Adrenal gland (tissue), 12 donors: ENCODE measurements around the gene PXMP2. TPM values are rescaled to one million over a fixed set of nuclear protein-coding genes. Genes with fewer than 3 reads are reported as not detected.

Experiments
- DNase-seq, 7 donors: peaks; one replicate each; pipeline ENCODE4 v3.0.0-alpha.2; 2019 to 2020
- H3K27ac ChIP-seq, 5 donors: fragments of 200-600 bp; sonication (generic) in 4 of 5; 1 replicate in 3 of 5; 2 replicates in 2 of 5; pipeline versions ENCODE4 v1.5.1 to v1.8.0; 2016 to 2020; ENCODE audit warnings: mild to moderate bottlenecking in 1 of 5
- H3K27me3 ChIP-seq: fragments of 200-600 bp; 2 replicates; pipeline ENCODE4 v1.8.0; 2021
- H3K36me3 ChIP-seq, 2 donors: fragments of 200-600 bp; replicated peaks in 1 of 2; 1 replicate in 1 of 2; 2 replicates in 1 of 2; pipeline versions ENCODE4 v1.5.1 to v1.8.0; 2018 to 2022
- H3K4me1 ChIP-seq, 2 donors: fragments of 200-600 bp; replicated peaks in 1 of 2; 1 replicate in 1 of 2; 2 replicates in 1 of 2; pipeline versions ENCODE4 v1.5.1 to v1.8.0; 2018 to 2021
- H3K4me3 ChIP-seq, 4 donors: fragments of 200-600 bp; sonication (generic) in 3 of 4; one replicate each; pipeline ENCODE4 v1.5.1; 2016 to 2018
- H3K9me3 ChIP-seq, 3 donors: fragments of 200-600 bp; sonication (generic) in 1 of 3; replicated peaks in 1 of 3; 1 replicate in 2 of 3; 2 replicates in 1 of 3; pipeline versions ENCODE4 v1.5.1 to v1.8.0; 2016 to 2021
- POLR2A ChIP-seq, 2 donors: fragments of 450-650 bp; IDR thresholded peaks; one replicate each; pipeline ENCODE4 v1.6.1; 2017; ENCODE audit warnings: antibody characterized with exemption in 2 of 2, mild to moderate bottlenecking in 2 of 2, moderate library complexity in 1 of 2
- WGBS, 4 donors: extraction: QIAGEN DNeasy Blood & Tissue Kit in 2 of 4; methylation state at CpG; one replicate each; pipeline versions ENCODE4 v1.1.5 to v1.1.7; 2013 to 2017; 5-methylcytosine and 5-hydroxymethylcytosine counted together
- intact Hi-C, 2 donors: fragments of 100-400 bp; cut with DNase I; formaldehyde crosslinking; loops; one replicate each; pipeline versions ENCODE4 v1.14.1 to v1.15.0; 2022 to 2023
- polyA plus RNA-seq, 3 donors: library from polyadenylated mRNA; stranded (reverse); fragments of 200-250 nt in 2 of 3; fragments of 350-450 nt in 1 of 3; fragmentation: Illumina TruSeq in 1 of 3; extraction: RNeasy Lipid Tissue Mini Kit (QIAGEN cat#74804) in 1 of 3; gene quantifications; one replicate each; pipeline ENCODE4 v1.2.3, GENCODE V29; 2013 to 2014
- total RNA-seq, 9 donors: library from RNA; depleted of rRNA in 4 of 9; stranded (reverse); fragments of >200 nt in 4 of 9; fragments of 120-200 nt in 1 of 9; fragmentation: NEBNext Ultra II Directional in 1 of 9; extraction: Animal tissue kit (Norgen Biotek cat#: 25700) in 1 of 9; gene quantifications; one replicate each; pipeline versions ENCODE4 v1.1.0 to v1.2.4, GENCODE V29; 2013 to 2023
- TF ChIP-seq, protein P1 (sequence below), 6 experiments: fragments of 450-650 bp in 4 of 6; fragments of 200-600 bp in 2 of 6; sonication (generic) in 1 of 6; IDR thresholded peaks; 1 replicate in 5 of 6; 2 replicates in 1 of 6; pipeline versions ENCODE4 v1.5.1 to v1.8.0; 2016 to 2021; ENCODE audit warnings: antibody characterized with exemption in 6 of 6, mild to moderate bottlenecking in 2 of 6, moderate library complexity in 1 of 6
- donor health status: healthy with polysubstance abuse.
- donor health status: Bipolar disorder and iron deficiency.
- donor health status: DM: yes; HTN: yes; CAD: no.
- donor health status: DM: no; HTN: no; CAD: no.
- donor health status: DM: no; HTN: no; CAD: no.
- donor health status: DM: yes; HTN: yes; CAD: no.

Gene PXMP2
- total and polyA plus RNA-seq, 12 donors = 8.2 to 51.7 (median 20.2) TPM

DNA sequence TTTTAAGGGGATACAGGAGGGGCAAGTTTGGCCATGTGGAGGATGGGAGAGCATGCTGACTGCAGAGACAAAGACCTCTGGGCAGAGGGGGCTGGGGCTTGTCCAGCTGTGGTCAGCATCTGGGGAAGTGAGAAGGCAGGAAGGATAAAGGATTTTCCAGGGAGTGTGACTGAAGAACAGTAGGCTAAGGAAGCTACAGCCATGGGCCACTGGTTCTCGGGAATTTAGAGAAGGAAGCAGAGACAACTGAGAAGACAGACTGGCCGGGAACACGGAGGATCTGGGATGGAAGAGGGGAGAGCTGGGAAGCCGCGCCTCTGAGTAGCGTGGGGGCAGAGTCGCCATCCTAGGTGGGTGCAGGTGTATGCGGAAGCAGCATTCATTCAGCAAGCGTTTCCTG lies 16.3 kb downstream of the PXMP2 start:
- intact Hi-C loops = no loop called here
- no peak for TF ChIP-seq POLR2A (IDR thresholded peaks at IDR 0.05)
- TF ChIP-seq, protein P1, sequence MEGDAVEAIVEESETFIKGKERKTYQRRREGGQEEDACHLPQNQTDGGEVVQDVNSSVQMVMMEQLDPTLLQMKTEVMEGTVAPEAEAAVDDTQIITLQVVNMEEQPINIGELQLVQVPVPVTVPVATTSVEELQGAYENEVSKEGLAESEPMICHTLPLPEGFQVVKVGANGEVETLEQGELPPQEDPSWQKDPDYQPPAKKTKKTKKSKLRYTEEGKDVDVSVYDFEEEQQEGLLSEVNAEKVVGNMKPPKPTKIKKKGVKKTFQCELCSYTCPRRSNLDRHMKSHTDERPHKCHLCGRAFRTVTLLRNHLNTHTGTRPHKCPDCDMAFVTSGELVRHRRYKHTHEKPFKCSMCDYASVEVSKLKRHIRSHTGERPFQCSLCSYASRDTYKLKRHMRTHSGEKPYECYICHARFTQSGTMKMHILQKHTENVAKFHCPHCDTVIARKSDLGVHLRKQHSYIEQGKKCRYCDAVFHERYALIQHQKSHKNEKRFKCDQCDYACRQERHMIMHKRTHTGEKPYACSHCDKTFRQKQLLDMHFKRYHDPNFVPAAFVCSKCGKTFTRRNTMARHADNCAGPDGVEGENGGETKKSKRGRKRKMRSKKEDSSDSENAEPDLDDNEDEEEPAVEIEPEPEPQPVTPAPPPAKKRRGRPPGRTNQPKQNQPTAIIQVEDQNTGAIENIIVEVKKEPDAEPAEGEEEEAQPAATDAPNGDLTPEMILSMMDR (IDR thresholded peaks at IDR 0.05) = no peak
- H3K36me3 ChIP-seq = no peaks in the 10 kb centered on the region
- DNase-seq = no peak
- H3K9me3 ChIP-seq = no peaks in the 10 kb centered on the region
- H3K27ac ChIP-seq = no peak overlapping the region
- no peak overlapping the region for H3K4me3 ChIP-seq
- no peaks in the 10 kb centered on the region for H3K27me3 ChIP-seq
- H3K4me1 ChIP-seq = no peaks in the 10 kb centered on the region
- WGBS, 4 donors = 91 to 96% (median 92%) methylated on average over 9 of the region's 9 CpGs

GRCh38 chr12:132707241-132707640 lies 19.9 kb downstream of the PXMP2 start:
- H3K27ac ChIP-seq = no peak overlapping the region
- no peaks in the 10 kb centered on the region for H3K36me3 ChIP-seq
- DNase-seq = no peak
- H3K4me1 ChIP-seq = peaks cover 8 to 15% of the 10 kb centered on the region in 2 donors
- H3K4me3 ChIP-seq = no peak overlapping the region
- H3K27me3 ChIP-seq = no peaks in the 10 kb centered on the region
- H3K9me3 ChIP-seq = no peaks in the 10 kb centered on the region
- whole genome bisulfite sequencing, 4 donors = 96 to 100% (median 96%) methylated on average over 4 to 6 of the region's 6 CpGs
- TF ChIP-seq, protein P1 (IDR thresholded peaks at IDR 0.05) = no peak
- TF ChIP-seq POLR2A (IDR thresholded peaks at IDR 0.05) = no peak
- intact Hi-C loops = no loop called here

DNA sequence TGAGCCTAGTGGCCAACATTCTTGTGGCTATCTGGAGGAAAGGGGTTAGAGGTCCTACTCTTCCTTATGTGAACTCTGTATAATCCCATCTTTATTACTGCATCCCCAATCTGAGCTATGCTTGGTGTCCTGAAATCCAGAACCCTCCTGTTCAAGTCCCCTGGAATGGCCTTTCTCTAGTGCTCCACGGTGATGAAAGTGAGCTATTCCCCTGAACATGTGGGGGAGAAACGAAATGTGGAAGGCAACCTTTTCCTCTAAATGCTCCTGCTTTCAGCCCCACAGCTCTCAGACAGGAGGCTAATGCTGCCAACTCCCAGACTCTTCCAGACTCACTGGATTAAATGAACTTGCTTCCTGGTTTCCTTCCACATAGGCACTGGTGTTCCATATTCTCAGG lies 20.8 kb downstream of the PXMP2 start:
- Histone ChIP-seq H3K9me3 (no peaks in the 10 kb centered on the region), H3K4me3 (no peak overlapping the region), H3K27me3 (no peaks in the 10 kb centered on the region), H3K36me3 (no peaks in the 10 kb centered on the region), H3K4me1 (peaks cover 8 to 15% of the 10 kb centered on the region in 2 donors), H3K27ac (no peak overlapping the region)
- no peak for TF ChIP-seq POLR2A (IDR thresholded peaks at IDR 0.05)
- WGBS, 4 donors = 68 to 94% (median 86%) methylated on average over 2 of the region's 2 CpGs
- DNase-seq = no peak
- intact Hi-C loops = no loop called here

GRCh38 chr12:132710043-132710404 lies 22.6 kb downstream of the PXMP2 start:
- Histone ChIP-seq H3K4me3 (peak overlapping the region; percentile 53 to 73 (median 68)), H3K4me1 (peaks cover 8 to 15% of the 10 kb centered on the region in 2 donors), H3K27me3 (no peaks in the 10 kb centered on the region), H3K27ac (peak overlapping the region in 4 of 5 donors; percentile 46 to 90 (median 74)), H3K36me3 (peaks cover 0 to 2% of the 10 kb centered on the region in 2 donors), H3K9me3 (no peaks in the 10 kb centered on the region)
- TF ChIP-seq, protein P1 (IDR thresholded peaks at IDR 0.05) = no peak
- no peak for TF ChIP-seq POLR2A (IDR thresholded peaks at IDR 0.05)
- WGBS, 4 donors = 0 to 2% (median 1%) methylated on average over 12 to 26 of the region's 26 CpGs
- DNase-seq = peak in 1 of 7 donors; percentile 27
- intact Hi-C loops = no loop called here

- Histone ChIP-seq H3K4me3 (peak within 1 kb of the TSS; percentile 65 to 73 (median 68)), H3K9me3 (no peaks in the 10 kb centered on the region), H3K27me3 (no peaks in the 10 kb centered on the region), H3K36me3 (peaks cover 0 to 4% of the 10 kb centered on the region in 2 donors), H3K4me1 (peaks cover 8 to 15% of the 10 kb centered on the region in 2 donors), H3K27ac (peak within 1 kb of the TSS in 4 of 5 donors; percentile 46 to 90 (median 74))
- TF ChIP-seq, protein P1 (IDR thresholded peaks at IDR 0.05) = peak in 1 of 6 experiments; percentile 3
- TF ChIP-seq POLR2A (IDR thresholded peaks at IDR 0.05) = peak; percentile 52 to 63
- 0 to 2% (median 1%) methylated on average over 20 to 94 of the region's 94 CpGs for WGBS, 4 donors
- peak; percentile 74 to 86 (median 81) for DNase-seq
- intact Hi-C loops = no loop called here
Measured at GRCh38 chr12:132710405-132711079, 23.2 kb downstream of the PXMP2 start, which contains the start of gene PGAM5. Gene PGAM5, plus strand, starts transcription at chr12:132710842. Its CDS starts 35 bp downstream, at chr12:132710877.
